ENCODE results near the gene C1QL4.

DNA sequence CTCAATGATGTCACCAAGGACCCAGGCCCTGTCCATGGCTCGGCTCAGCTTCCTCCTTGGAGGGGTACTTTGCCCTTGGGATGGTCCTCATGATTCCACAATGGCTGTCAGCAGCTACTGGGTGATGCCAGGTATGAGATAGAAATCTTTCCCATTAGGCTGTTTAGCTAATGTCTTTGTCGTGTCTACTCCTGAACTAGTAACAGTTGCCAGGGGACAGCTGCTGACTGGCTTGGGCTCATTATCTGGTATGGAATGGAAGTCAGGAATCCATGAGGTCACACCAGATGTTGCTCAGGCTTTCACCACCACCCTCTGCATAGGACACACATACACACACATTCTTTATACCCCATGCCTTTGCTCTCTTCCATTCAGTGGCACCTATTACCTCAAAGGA lies 32.8 kb downstream of the C1QL4 start:
- TF ChIP-seq POLR2A (IDR thresholded peaks at IDR 0.05), result no peak
- no peak for TF ChIP-seq EP300 (IDR thresholded peaks at IDR 0.05)
- no peak for TF ChIP-seq POLR2AphosphoS5 (IDR thresholded peaks at IDR 0.05)
- TF ChIP-seq, protein P1, sequence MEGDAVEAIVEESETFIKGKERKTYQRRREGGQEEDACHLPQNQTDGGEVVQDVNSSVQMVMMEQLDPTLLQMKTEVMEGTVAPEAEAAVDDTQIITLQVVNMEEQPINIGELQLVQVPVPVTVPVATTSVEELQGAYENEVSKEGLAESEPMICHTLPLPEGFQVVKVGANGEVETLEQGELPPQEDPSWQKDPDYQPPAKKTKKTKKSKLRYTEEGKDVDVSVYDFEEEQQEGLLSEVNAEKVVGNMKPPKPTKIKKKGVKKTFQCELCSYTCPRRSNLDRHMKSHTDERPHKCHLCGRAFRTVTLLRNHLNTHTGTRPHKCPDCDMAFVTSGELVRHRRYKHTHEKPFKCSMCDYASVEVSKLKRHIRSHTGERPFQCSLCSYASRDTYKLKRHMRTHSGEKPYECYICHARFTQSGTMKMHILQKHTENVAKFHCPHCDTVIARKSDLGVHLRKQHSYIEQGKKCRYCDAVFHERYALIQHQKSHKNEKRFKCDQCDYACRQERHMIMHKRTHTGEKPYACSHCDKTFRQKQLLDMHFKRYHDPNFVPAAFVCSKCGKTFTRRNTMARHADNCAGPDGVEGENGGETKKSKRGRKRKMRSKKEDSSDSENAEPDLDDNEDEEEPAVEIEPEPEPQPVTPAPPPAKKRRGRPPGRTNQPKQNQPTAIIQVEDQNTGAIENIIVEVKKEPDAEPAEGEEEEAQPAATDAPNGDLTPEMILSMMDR (IDR thresholded peaks at IDR 0.05), result no peak
